KMS-11 (cell line): ENCODE results near the gene PTPRK.

Experiments
- H2AFZ ChIP-seq: fragments of 200-600 bp; sonication (generic); 2 replicates; pipeline ENCODE4 v1.6.1; 2016; ENCODE audit warnings: antibody characterized with exemption, mixed run types, low read depth
- H3K27ac ChIP-seq: fragments of 200-600 bp; sonication (generic); 2 replicates; pipeline ENCODE4 v1.6.1; 2016; ENCODE audit warnings: mild to moderate bottlenecking, mixed run types
- H3K27me3 ChIP-seq: fragments of 200-600 bp; sonication (generic); 2 replicates; pipeline ENCODE4 v1.6.1; 2017; ENCODE audit warnings: mild to moderate bottlenecking, low read depth, mixed run types, moderate library complexity; ENCODE audit not compliant: insufficient read depth
- H3K36me3 ChIP-seq: fragments of 200-600 bp; sonication (generic); 2 replicates; pipeline ENCODE4 v1.6.1; 2017; ENCODE audit warnings: mild to moderate bottlenecking, mixed run types; ENCODE audit not compliant: insufficient read depth
- H3K4me1 ChIP-seq: fragments of 200-600 bp; sonication (generic); 2 replicates; pipeline ENCODE4 v1.6.1; 2016; ENCODE audit warnings: mild to moderate bottlenecking, low read depth, mixed run types; ENCODE audit not compliant: poor library complexity, severe bottlenecking
- H3K4me2 ChIP-seq: fragments of 200-600 bp; sonication (generic); 2 replicates; pipeline ENCODE4 v1.7.0; 2016; ENCODE audit warnings: mild to moderate bottlenecking, mixed run types
- H3K4me3 ChIP-seq: fragments of 200-600 bp; sonication (generic); IDR thresholded peaks from 2 replicates; pipeline ENCODE4 v1.6.1; 2017; ENCODE audit warnings: low read depth, low read length, mixed read lengths; ENCODE audit not compliant: insufficient read depth
- H3K79me2 ChIP-seq: fragments of 200-600 bp; sonication (generic); 2 replicates; pipeline ENCODE4 v1.6.1; 2016; ENCODE audit warnings: low read depth, mixed run types; ENCODE audit not compliant: insufficient read depth
- H3K9ac ChIP-seq: fragments of 200-600 bp; sonication (generic); 2 replicates; pipeline ENCODE4 v1.6.1; 2016; ENCODE audit warnings: mild to moderate bottlenecking, mixed run types
- H4K20me1 ChIP-seq: fragments of 200-600 bp; sonication (generic); 2 replicates; pipeline ENCODE4 v1.6.1; 2016; ENCODE audit warnings: mild to moderate bottlenecking, mixed run types; ENCODE audit not compliant: insufficient read depth
- CTCF ChIP-seq: fragments of 200-600 bp; sonication (generic); conservative IDR thresholded peaks from 2 replicates; pipeline ENCODE4 v1.6.1; 2017; ENCODE audit warnings: low read depth, mild to moderate bottlenecking, antibody characterized with exemption, low read length, moderate library complexity, mixed read lengths

Gene PTPRK

GRCh38 chr6:127937747-127938146 lies 582.7 kb downstream of the PTPRK start:
- Histone ChIP-seq H3K4me2 (no peak overlapping the region), H4K20me1 (no peaks in the 10 kb centered on the region), H3K27ac (no peak overlapping the region), H3K9ac (no peak overlapping the region), H2AFZ (no peak overlapping the region), H3K4me1 (peaks cover 54% of the 10 kb centered on the region), H3K36me3 (no peaks in the 10 kb centered on the region), H3K27me3 (no peaks in the 10 kb centered on the region), H3K4me3 (no peak overlapping the region), H3K79me2 (no peaks in the 10 kb centered on the region)
- TF ChIP-seq CTCF = no peak

GRCh38 chr6:127937102-127937501 lies 583.3 kb downstream of the PTPRK start:
- Histone ChIP-seq H3K27ac (no peak overlapping the region), H4K20me1 (no peaks in the 10 kb centered on the region), H3K79me2 (no peaks in the 10 kb centered on the region), H3K4me2 (no peak overlapping the region), H3K4me3 (no peak overlapping the region), H3K27me3 (no peaks in the 10 kb centered on the region), H3K4me1 (peaks cover 55% of the 10 kb centered on the region), H3K9ac (no peak overlapping the region), H2AFZ (no peak overlapping the region), H3K36me3 (no peaks in the 10 kb centered on the region)
- TF ChIP-seq CTCF = no peak

DNA sequence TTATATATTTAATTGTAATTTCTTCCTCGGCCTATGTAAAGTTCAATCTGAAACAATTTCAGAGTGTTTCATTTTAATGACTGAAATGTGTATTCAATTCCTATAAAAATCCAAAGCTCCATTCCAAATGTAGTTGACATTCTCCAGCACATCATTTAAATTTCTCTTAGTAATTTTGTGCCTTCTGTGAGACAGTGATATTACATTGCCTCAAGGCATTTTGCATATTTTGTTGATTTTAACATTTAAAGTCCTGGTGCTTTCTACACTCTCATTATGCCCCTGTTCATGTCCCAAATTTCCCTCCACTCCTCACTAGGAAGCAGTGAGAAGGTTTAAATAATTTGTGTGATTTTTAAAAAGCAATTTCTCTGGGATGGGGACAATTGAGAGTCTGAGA lies 585.4 kb downstream of the PTPRK start:
- Histone ChIP-seq H3K4me2 (peak overlapping the region; percentile 76), H4K20me1 (no peaks in the 10 kb centered on the region), H2AFZ (peak overlapping the region; percentile 41; the same call in 1 of the 2 replicates), H3K36me3 (no peaks in the 10 kb centered on the region), H3K27ac (peak overlapping the region; percentile 67), H3K4me3 (no peak overlapping the region), H3K79me2 (no peaks in the 10 kb centered on the region), H3K9ac (peak overlapping the region; percentile 14), H3K4me1 (peaks cover 53% of the 10 kb centered on the region), H3K27me3 (no peaks in the 10 kb centered on the region)
- TF ChIP-seq CTCF = no peak

DNA sequence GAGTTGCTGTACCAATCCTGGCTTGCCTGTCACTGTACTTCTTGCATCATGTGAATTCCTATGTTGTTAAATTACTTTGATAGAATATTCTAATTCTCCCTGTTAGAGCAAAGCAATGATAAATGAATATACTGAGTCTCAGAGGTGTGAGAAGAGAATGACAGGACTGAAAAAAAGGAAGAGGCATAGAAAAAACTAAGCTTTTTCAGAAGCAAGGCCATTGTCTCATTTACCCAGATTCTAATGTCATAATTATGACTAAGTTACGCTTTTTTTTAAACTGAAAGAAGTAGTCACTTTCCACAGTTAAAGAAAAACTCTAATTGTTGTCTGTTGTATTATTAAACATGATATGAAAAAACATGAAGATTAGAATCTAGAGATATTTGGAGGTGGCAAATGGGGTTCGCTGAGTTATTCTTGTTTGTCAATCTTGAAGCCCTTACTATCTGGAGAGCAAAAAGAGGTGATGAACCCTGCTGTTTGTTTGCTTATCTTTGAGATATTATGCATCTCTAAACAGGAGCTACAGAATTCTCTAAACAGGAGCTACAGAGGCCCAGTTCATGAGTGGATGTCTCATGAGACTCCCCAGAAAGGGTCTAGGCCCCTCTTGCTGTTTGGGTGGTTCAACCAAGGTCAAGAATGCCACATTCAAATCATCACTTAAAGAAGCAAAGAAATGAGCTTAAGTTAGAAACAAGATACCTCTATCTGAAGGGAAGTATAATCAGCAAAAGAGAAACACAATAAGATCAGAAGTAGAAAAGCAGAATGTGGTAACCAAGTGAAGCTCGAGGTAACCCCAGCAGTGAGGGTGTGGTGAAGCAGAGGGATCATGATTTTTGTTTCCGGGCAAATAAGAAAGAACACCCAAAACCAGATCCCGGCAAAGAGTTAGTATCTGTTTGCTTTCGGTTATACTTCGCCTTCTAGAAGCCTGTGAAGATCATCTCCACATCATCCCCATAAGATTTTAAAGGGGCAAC lies 586.3 kb downstream of the PTPRK start:
- Histone ChIP-seq H3K9ac (peak overlapping the region; percentile 14), H3K4me1 (peaks cover 44% of the 10 kb centered on the region), H3K27me3 (no peaks in the 10 kb centered on the region), H3K27ac (peak overlapping the region; percentile 67), H3K36me3 (no peaks in the 10 kb centered on the region), H2AFZ (peak overlapping the region; percentile 41), H3K4me2 (peak overlapping the region; percentile 76), H3K79me2 (no peaks in the 10 kb centered on the region), H4K20me1 (no peaks in the 10 kb centered on the region), H3K4me3 (no peak overlapping the region)
- no peak for TF ChIP-seq CTCF
